Osteocyte (in vitro differentiated cells): ENCODE results near the gene TNFAIP8. TPM values are rescaled to one million over a fixed set of nuclear protein-coding genes. Genes with fewer than 3 reads are reported as not detected.

Source experiments
- DNase-seq: peaks from one replicate; pipeline ENCODE4 v3.0.0; 2021; ENCODE audit warnings: mixed read lengths; ENCODE audit not compliant: unreplicated experiment; ENCODE audit errors: extremely low spot score
- H3K27ac Mint-ChIP-seq: one replicate; pipeline ENCODE4 v1.8.0; 2021; ENCODE audit warnings: mild to moderate bottlenecking, mixed read lengths; ENCODE audit not compliant: unreplicated experiment
- H3K27me3 Mint-ChIP-seq: one replicate; pipeline ENCODE4 v1.8.0; 2021; ENCODE audit warnings: mixed read lengths; ENCODE audit not compliant: unreplicated experiment
- H3K36me3 Mint-ChIP-seq: one replicate; pipeline ENCODE4 v1.8.0; 2021; ENCODE audit warnings: mixed read lengths; ENCODE audit not compliant: unreplicated experiment
- H3K4me1 Mint-ChIP-seq: one replicate; pipeline ENCODE4 v1.8.0; 2021; ENCODE audit warnings: mixed read lengths; ENCODE audit not compliant: unreplicated experiment
- H3K4me3 Mint-ChIP-seq: one replicate; pipeline ENCODE4 v1.8.0; 2021; ENCODE audit warnings: mild to moderate bottlenecking, moderate library complexity, mixed read lengths; ENCODE audit not compliant: unreplicated experiment
- H3K9me3 Mint-ChIP-seq: one replicate; pipeline ENCODE4 v1.8.0; 2021; ENCODE audit warnings: mixed read lengths; ENCODE audit not compliant: unreplicated experiment
- total RNA-seq: library from RNA; stranded (reverse); gene quantifications from 2 replicates; pipeline ENCODE4 v1.2.1, GENCODE V29; 2021
- TF ChIP-seq, protein P1 (sequence below): fragments of 200-600 bp; sonication (generic); IDR thresholded peaks from 2 replicates; pipeline ENCODE4 v1.5.0; 2021; ENCODE audit warnings: antibody characterized with exemption, mild to moderate bottlenecking, moderate library complexity

The TNFAIP8 gene
- total RNA-seq, 1 donor from 2014 or later: 13.3 TPM

DNA sequence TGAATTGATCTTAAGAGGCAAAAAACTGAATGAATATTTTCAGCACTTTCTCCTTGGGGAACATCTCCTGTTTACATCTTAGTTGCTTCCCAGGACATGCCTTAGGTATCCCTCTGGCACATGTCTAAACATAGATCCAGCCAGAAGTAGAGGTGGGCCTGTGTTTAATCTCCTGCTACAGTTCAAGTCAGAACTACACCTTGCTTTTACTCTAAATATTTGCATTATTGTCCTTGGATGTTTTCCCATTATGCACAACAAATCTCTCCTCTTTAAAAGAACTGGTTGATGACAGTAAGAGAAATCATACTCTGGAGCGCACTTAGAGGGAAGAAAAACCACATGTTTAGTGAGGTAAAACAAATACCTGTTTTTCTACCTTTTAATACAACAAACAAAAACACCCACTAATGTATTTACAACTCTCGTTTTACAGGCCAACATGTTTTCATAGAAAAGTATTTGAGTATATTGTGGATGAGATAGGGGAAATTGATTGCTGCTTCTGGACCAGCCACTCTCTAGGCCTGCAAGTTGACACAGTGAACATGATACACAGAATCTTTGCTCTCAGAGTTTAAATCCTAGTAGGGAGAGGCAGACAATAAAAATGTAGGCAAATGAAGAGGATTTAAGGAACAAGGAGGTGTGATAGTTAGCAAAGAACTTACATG, 32.3 kb downstream of the TNFAIP8 start:
- H3K4me1 Mint-ChIP-seq: peaks cover 63% of the 10 kb centered on the region
- H3K27ac Mint-ChIP-seq: no peak overlapping the region
- H3K4me3 Mint-ChIP-seq: no peak overlapping the region
- H3K9me3 Mint-ChIP-seq: no peaks in the 10 kb centered on the region
- no peak for DNase-seq
- no peaks in the 10 kb centered on the region for H3K27me3 Mint-ChIP-seq
- TF ChIP-seq, protein P1, sequence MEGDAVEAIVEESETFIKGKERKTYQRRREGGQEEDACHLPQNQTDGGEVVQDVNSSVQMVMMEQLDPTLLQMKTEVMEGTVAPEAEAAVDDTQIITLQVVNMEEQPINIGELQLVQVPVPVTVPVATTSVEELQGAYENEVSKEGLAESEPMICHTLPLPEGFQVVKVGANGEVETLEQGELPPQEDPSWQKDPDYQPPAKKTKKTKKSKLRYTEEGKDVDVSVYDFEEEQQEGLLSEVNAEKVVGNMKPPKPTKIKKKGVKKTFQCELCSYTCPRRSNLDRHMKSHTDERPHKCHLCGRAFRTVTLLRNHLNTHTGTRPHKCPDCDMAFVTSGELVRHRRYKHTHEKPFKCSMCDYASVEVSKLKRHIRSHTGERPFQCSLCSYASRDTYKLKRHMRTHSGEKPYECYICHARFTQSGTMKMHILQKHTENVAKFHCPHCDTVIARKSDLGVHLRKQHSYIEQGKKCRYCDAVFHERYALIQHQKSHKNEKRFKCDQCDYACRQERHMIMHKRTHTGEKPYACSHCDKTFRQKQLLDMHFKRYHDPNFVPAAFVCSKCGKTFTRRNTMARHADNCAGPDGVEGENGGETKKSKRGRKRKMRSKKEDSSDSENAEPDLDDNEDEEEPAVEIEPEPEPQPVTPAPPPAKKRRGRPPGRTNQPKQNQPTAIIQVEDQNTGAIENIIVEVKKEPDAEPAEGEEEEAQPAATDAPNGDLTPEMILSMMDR: no peak
- peaks cover 7% of the 10 kb centered on the region for H3K36me3 Mint-ChIP-seq

DNA sequence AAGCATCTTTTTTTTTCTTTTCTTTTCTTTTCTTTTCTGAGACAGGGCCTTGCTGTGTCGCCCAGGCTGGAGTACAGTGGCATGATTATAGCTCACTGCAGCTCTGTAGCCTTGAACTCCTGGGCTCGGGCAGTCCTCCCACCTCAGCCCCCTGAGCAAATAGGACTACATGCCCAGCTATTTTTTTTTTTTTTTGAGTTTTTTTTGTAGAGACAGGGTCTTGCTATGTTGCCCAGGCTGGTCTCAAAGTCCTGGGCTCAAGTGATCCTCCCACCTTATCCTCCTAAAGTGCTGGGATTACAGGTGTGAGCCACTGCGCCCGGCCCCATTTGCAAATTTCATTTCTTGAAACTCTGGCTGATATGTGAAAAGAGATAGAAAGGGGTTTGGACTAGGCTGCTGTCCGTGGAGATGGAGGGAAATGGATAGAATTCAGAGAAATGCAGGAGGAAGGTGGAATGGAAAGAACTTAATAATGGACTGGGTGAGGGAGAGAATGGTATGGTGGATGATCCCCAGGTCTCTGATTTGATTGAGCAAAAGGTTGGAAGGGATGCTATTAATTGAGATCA, 32.9 kb downstream of the TNFAIP8 start:
- Mint-ChIP-seq H3K27me3 (no peaks in the 10 kb centered on the region), H3K4me1 (peaks cover 63% of the 10 kb centered on the region), H3K9me3 (no peaks in the 10 kb centered on the region), H3K4me3 (no peak overlapping the region), H3K27ac (no peak overlapping the region), H3K36me3 (peaks cover 9% of the 10 kb centered on the region)
- DNase-seq: no peak
- TF ChIP-seq, protein P1: no peak

DNA sequence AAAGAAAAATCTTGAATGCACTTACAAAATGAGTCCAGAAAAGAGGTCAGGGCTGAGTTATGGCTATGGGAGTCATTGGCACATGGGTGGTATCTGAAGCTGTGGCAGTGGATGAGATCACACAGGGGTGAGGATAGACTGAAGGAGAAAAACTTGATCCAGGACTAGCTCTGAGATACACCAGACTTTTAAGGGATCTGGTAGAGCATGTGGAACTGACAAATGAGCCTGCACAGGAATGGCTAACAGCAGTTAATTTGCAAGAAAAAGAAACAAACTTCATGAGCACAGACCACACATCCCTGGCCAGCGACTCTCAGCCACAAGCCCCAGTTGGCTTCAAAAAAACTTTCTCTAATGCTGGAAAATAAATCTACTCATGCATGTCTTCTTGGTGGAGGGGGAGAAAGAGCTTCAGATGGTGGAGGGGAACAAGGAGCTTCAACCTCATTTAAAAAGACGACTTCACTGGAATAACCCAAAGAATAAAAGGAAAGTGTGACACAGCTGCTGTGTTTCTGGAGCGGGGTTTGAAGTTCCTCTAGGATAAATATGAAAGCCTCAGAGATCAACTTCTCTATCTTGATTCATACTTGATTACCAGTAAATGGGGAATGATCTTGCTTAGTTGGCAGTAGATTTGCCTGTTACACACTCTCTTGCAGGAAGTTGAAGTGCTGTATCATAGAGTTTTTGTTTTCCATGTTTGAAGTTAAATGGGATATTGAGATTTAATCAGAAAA, 33.6 kb downstream of the TNFAIP8 start:
- H3K9me3 Mint-ChIP-seq: no peaks in the 10 kb centered on the region
- no peak for DNase-seq
- H3K27me3 Mint-ChIP-seq: no peaks in the 10 kb centered on the region
- TF ChIP-seq, protein P1: no peak
- H3K27ac Mint-ChIP-seq: no peak overlapping the region
- peaks cover 62% of the 10 kb centered on the region for H3K4me1 Mint-ChIP-seq
- no peak overlapping the region for H3K4me3 Mint-ChIP-seq
- peaks cover 9% of the 10 kb centered on the region for H3K36me3 Mint-ChIP-seq

DNA sequence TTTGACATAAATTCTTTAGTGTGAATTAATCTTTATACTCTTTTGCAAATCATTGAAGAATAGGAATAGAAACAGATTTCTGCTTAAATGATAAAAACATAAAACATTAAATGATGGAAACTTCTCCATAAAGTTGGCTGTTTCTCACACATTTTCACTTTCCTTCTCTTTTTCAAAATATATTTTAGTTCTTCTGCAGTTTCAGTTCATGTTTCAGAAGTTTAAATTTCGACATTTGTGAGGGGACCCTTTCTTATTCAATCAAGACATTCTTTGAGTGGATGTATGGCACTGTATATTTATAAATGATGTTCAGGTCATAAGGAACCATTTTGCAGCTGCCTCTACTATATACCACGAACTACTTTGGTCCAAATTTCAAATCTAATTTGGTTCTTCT, 34.6 kb downstream of the TNFAIP8 start:
- H3K9me3 Mint-ChIP-seq: no peaks in the 10 kb centered on the region
- no peak overlapping the region for H3K27ac Mint-ChIP-seq
- peaks cover 9% of the 10 kb centered on the region for H3K36me3 Mint-ChIP-seq
- TF ChIP-seq, protein P1: no peak
- H3K4me3 Mint-ChIP-seq: no peak overlapping the region
- peaks cover 60% of the 10 kb centered on the region for H3K4me1 Mint-ChIP-seq
- no peaks in the 10 kb centered on the region for H3K27me3 Mint-ChIP-seq
- DNase-seq: no peak

DNA sequence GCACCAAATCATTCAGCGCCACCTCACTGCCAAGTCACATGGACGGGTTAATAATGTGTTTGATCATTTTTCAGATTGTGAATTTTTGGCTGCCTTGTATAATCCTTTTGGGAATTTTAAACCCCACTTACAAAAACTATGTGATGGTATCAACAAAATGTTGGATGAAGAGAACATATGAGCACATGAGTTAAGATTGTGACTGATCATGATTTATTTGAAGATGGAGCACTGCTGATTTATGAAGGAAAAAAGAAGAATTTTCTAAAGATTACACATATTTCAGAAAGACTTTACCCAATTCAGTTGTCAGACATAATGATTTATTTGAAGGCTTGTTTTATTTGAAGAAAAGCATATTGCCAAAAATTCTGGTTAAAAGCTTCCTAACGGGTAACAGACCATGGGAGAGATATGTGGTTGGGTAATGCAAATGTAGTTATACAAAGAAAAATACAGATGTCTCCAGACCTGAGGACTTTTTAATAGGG, 37.4 kb downstream of the TNFAIP8 start:
- H3K36me3 Mint-ChIP-seq: peaks cover 9% of the 10 kb centered on the region
- H3K4me1 Mint-ChIP-seq: peaks cover 55% of the 10 kb centered on the region
- peak overlapping the region; percentile 80 for H3K27ac Mint-ChIP-seq
- no peak for DNase-seq
- H3K9me3 Mint-ChIP-seq: no peaks in the 10 kb centered on the region
- peak overlapping the region; percentile 0 for H3K4me3 Mint-ChIP-seq
- TF ChIP-seq, protein P1: no peak
- H3K27me3 Mint-ChIP-seq: no peaks in the 10 kb centered on the region
